ENCODE measurements around the gene INMT. TPM values are rescaled to one million over a fixed set of nuclear protein-coding genes. Genes with fewer than 3 reads are reported as not detected.

INMT gene
- total RNA-seq, 4 donors from 2014 or later = 115 to 212 (median 131) TPM

GRCh38 chr7:30750683-30751650 is 968 bp upstream of the INMT start:
- WGBS, 2 donors (ENCODE audit: low coverage in 1 of 2) = 3% methylated on average over 10 of the region's 16 CpGs; no CpG with 5 or more reads in 1 of the 2 donors
- Histone ChIP-seq H3K27me3 (no peaks in the 10 kb centered on the region), H3K36me3 (peaks cover 0 to 15% of the 10 kb centered on the region in 2 donors), H3K27ac (peak overlapping the region; percentile 66 to 92 (median 89)), H3K4me3 (peak overlapping the region in 1 of 2 donors; percentile 55), H3K9me3 (no peaks in the 10 kb centered on the region), H3K4me1 (peaks cover 0 to 61% (median 29%) of the 10 kb centered on the region in 3 donors)
- ATAC-seq = peak; percentile 80
- TF ChIP-seq POLR2A (IDR thresholded peaks at IDR 0.05) = no peak
- peak; percentile 69 for TF ChIP-seq POLR2AphosphoS5 (IDR thresholded peaks at IDR 0.05)
- no peak for TF ChIP-seq EP300 (IDR thresholded peaks at IDR 0.05)
- TF ChIP-seq CTCF (IDR thresholded peaks at IDR 0.05) = no peak

- no peaks in the 10 kb centered on the region for H3K9me3 ChIP-seq
- peak overlapping the region; percentile 66 to 92 (median 89) for H3K27ac ChIP-seq
- H3K4me3 ChIP-seq = peak overlapping the region; percentile 34 to 55
- H3K4me1 ChIP-seq = peaks cover 7 to 74% (median 38%) of the 10 kb centered on the region in 3 donors
- H3K27me3 ChIP-seq = no peaks in the 10 kb centered on the region
- no peak for ATAC-seq
- no peak for TF ChIP-seq CTCF (IDR thresholded peaks at IDR 0.05)
- TF ChIP-seq POLR2A (IDR thresholded peaks at IDR 0.05) = no peak
- no peak for TF ChIP-seq EP300 (IDR thresholded peaks at IDR 0.05)
- no peak for TF ChIP-seq POLR2AphosphoS5 (IDR thresholded peaks at IDR 0.05)
- WGBS, 2 donors (ENCODE audit: low coverage in 1 of 2) = no CpG with 5 or more reads among the region's 6 CpGs
- H3K36me3 ChIP-seq = peaks cover 0 to 15% of the 10 kb centered on the region in 2 donors
Observed at GRCh38 chr7:30752484-30752883, 549 bp downstream of the INMT start.

GRCh38 chr7:30752979-30753378 is 1.0 kb downstream of the INMT start:
- peak; percentile 74 for TF ChIP-seq POLR2AphosphoS5 (IDR thresholded peaks at IDR 0.05)
- no peak for TF ChIP-seq POLR2A (IDR thresholded peaks at IDR 0.05)
- 5 to 11% methylated on average over 1 to 4 of the region's 5 CpGs for WGBS, 2 donors (ENCODE audit: low coverage in 1 of 2)
- ATAC-seq = peak; percentile 58
- Histone ChIP-seq H3K4me3 (peak overlapping the region; percentile 34 to 55), H3K4me1 (peaks cover 8 to 79% (median 43%) of the 10 kb centered on the region in 3 donors), H3K36me3 (peaks cover 0 to 19% of the 10 kb centered on the region in 2 donors), H3K9me3 (no peaks in the 10 kb centered on the region), H3K27me3 (no peaks in the 10 kb centered on the region), H3K27ac (peak overlapping the region; percentile 66 to 92 (median 89))

- Histone ChIP-seq H3K9me3 (no peaks in the 10 kb centered on the region), H3K4me3 (peak overlapping the region in 1 of 2 donors; percentile 55), H3K27me3 (no peaks in the 10 kb centered on the region), H3K36me3 (peaks cover 0 to 20% of the 10 kb centered on the region in 2 donors), H3K4me1 (peaks cover 8 to 93% (median 44%) of the 10 kb centered on the region in 3 donors), H3K27ac (peak overlapping the region in 3 of 4 donors; percentile 87 to 92 (median 91))
- no peak for ATAC-seq
- WGBS, 2 donors (ENCODE audit: low coverage in 1 of 2) = 81% methylated on average over 6 of the region's 6 CpGs
- no peak for TF ChIP-seq POLR2AphosphoS5 (IDR thresholded peaks at IDR 0.05)
- TF ChIP-seq EP300 (IDR thresholded peaks at IDR 0.05) = no peak
- no peak for TF ChIP-seq POLR2A (IDR thresholded peaks at IDR 0.05)
- no peak for TF ChIP-seq CTCF (IDR thresholded peaks at IDR 0.05)
Observed at GRCh38 chr7:30754315-30754877, 2.5 kb downstream of the INMT start.
